Measurements from ENCODE around the gene THRA.

DNA sequence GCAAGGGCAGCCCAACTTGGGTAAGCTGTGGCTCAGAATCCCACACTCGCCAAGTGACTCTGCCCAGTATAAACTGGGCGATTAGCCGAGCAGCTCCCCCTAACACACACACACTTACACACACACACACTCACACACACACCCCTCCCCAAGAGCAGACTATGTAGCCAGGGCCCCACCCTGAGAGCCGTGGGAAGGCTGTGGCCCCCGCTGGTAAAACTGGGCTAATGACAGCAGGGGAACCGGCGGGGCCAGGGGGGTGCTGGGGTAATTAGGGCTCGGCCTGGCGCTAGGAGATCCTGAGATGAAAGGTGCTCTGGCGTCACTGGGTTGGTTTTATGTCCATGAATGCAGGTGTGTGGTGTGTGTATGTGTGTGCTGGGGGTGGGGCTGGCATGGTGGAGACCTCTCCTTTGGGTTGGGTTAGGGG, 1.1 kb upstream of the THRA start:
- TF ChIP-seq POLR2A (IDR thresholded peaks at IDR 0.05) = no peak
- TF ChIP-seq, protein P1, sequence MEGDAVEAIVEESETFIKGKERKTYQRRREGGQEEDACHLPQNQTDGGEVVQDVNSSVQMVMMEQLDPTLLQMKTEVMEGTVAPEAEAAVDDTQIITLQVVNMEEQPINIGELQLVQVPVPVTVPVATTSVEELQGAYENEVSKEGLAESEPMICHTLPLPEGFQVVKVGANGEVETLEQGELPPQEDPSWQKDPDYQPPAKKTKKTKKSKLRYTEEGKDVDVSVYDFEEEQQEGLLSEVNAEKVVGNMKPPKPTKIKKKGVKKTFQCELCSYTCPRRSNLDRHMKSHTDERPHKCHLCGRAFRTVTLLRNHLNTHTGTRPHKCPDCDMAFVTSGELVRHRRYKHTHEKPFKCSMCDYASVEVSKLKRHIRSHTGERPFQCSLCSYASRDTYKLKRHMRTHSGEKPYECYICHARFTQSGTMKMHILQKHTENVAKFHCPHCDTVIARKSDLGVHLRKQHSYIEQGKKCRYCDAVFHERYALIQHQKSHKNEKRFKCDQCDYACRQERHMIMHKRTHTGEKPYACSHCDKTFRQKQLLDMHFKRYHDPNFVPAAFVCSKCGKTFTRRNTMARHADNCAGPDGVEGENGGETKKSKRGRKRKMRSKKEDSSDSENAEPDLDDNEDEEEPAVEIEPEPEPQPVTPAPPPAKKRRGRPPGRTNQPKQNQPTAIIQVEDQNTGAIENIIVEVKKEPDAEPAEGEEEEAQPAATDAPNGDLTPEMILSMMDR (IDR thresholded peaks at IDR 0.05) = no peak

Data from testis (tissue), 2 donors.